VCaP (cell line): ENCODE results near the gene CCDC85B.

Source experiments
- H3K27ac ChIP-seq: fragments of 450-650 bp; 2 replicates; pipeline ENCODE4 v1.5.1; 2017
- TF ChIP-seq, protein P1 (sequence below): fragments of 450-650 bp; conservative IDR thresholded peaks from 2 replicates; pipeline ENCODE4 v1.5.1; 2017; ENCODE audit warnings: mild to moderate bottlenecking, moderate library complexity

Gene CCDC85B

DNA sequence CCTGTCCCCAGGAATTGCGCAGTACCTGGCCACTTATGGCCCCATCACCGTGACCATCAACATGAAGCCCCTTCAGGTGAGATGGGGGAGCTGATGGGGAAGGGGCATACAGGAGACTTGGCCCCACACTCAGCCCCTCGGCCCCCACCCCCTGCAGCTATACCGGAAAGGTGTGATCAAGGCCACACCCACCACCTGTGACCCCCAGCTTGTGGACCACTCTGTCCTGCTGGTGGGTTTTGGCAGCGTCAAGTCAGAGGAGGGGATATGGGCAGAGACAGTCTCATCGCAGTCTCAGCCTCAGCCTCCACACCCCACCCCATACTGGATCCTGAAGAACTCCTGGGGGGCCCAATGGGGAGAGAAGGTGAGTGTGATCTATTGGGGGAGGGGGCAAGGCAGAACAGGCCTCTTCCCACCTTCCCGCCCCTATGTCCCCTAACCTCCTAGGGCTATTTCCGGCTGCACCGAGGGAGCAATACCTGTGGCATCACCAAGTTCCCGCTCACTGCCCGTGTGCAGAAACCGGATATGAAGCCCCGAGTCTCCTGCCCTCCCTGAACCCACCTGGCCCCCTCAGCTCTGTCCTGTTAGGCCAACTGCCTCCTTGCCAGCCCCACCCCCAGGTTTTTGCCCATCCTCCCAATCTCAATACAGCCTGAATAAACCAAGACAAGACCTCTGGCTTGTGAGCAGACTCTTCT, 7.3 kb upstream of the CCDC85B start:
- H3K27ac ChIP-seq: no peak overlapping the region
- TF ChIP-seq, protein P1, sequence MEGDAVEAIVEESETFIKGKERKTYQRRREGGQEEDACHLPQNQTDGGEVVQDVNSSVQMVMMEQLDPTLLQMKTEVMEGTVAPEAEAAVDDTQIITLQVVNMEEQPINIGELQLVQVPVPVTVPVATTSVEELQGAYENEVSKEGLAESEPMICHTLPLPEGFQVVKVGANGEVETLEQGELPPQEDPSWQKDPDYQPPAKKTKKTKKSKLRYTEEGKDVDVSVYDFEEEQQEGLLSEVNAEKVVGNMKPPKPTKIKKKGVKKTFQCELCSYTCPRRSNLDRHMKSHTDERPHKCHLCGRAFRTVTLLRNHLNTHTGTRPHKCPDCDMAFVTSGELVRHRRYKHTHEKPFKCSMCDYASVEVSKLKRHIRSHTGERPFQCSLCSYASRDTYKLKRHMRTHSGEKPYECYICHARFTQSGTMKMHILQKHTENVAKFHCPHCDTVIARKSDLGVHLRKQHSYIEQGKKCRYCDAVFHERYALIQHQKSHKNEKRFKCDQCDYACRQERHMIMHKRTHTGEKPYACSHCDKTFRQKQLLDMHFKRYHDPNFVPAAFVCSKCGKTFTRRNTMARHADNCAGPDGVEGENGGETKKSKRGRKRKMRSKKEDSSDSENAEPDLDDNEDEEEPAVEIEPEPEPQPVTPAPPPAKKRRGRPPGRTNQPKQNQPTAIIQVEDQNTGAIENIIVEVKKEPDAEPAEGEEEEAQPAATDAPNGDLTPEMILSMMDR: no peak

DNA sequence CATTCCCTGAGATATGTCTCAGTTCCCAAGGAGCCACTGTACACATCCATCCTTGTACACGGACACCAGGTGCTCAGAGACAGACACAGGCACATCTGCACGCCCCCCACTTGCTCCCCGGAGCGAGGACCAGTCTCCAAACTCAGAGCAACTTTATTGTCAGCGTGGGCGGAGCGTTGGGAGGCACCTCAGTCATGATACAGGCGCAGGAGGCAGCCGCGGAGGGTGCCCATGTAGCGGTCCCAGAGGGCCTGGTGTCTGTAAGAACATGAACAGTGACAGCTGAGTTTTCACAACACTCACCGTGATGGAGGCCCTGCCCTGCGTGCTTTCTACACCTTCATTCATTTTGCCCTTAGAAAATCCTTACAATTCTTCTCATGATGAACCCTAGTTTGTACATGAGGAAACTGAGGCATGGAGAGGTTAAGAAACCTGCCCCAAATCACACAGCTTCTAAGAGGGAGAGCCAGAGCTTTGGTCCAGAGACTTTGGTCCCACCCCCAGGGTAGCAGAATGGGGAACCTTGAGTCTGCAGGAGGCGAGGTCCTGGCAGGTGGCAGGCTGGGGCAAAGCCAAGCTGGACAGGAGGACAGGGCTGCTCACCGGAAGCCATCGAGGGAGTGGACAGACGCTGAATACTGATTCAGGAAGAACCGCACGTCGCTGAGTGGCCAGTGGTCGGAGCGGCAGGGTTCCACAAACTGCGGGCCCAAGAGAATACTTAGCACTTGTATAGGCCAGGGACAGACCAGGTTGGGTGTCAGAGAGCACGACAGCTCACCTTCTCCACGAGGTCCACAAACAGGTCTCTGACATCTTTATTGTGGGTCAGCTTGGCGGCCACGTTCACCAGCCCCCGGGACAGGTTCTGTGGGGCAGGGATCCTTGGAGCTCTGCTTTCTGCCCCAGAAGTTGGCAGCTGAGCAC, 6.4 kb upstream of the CCDC85B start:
- TF ChIP-seq, protein P1: no peak
- H3K27ac ChIP-seq: peak overlapping the region; percentile 94

DNA sequence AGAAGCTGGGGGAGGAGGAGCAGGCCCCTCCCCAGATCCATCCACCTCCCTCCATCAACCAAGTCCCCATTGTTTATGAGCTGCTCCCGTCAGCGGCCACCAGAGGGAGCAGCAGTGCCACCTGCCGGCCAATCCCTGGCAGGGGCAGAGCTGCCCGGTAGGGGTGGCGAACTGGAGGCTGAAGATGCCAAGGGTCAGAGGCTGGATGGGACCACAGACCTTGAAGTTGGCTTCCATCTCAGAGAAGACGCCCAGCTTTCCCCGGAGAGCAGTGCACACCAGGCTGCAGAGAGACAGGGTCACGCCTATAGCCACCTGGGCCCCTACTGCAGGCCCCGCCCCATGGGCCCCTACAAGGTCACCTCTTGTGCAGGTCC, 5.8 kb upstream of the CCDC85B start:
- H3K27ac ChIP-seq: peak overlapping the region; percentile 94
- TF ChIP-seq, protein P1: peak; percentile 100

DNA sequence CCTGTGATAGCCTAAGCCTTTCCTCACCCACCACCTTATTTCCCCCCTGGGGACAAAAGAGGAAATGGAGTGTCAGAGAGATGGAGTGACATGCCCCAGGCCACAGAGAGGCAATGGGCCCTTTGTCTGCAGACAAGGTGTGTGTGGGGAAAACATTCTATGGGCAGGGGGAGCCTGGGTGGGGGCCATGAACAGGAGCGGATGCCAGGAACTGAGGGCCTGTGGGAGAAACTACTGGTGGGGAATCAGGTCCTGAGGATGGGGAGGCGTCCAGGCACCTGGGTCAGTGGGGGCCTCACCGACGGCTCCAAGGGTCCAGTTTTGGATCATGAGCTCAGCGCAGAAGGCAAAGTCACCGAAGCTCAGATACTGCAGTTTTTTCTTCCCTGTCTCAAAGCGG, 5.2 kb upstream of the CCDC85B start:
- peak overlapping the region; percentile 94; the same call in 1 of the 2 replicates for H3K27ac ChIP-seq
- TF ChIP-seq, protein P1: no peak

DNA sequence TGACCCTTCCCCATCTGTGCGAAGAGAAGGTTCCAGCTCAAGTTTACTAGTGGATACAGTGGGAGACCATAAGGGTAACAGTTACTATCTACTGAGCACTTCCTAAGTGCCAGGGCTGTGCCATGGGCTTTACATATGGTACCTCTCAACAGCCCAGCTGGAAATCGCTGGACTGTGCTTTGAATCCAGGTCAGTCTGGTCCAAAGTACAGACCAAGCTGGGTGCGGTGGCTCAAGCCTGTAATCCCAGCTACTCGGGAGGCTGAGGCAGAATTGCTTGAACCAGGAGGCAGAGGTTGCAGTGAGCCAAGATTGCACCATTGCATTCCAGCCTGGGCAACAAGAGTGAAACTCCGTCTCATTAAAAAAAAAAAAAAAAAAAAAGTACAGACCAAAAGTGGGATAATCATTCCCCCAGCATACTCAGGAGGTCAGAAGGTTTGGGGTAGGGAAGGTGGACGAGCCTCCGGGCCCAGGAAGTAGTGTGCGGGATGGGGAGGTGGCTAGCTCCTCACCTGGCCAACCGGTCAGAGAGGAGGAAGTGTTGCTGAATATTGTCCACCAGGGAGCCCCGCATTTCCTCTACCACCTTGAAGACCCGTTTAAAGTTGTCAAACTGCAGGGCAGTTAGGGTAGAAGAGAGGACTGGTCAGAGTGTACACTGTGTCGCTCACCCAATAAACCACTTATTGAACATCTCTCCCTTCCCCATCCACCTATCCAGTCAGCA, 4.5 kb upstream of the CCDC85B start:
- TF ChIP-seq, protein P1: no peak
- peak overlapping the region; percentile 94 for H3K27ac ChIP-seq

DNA sequence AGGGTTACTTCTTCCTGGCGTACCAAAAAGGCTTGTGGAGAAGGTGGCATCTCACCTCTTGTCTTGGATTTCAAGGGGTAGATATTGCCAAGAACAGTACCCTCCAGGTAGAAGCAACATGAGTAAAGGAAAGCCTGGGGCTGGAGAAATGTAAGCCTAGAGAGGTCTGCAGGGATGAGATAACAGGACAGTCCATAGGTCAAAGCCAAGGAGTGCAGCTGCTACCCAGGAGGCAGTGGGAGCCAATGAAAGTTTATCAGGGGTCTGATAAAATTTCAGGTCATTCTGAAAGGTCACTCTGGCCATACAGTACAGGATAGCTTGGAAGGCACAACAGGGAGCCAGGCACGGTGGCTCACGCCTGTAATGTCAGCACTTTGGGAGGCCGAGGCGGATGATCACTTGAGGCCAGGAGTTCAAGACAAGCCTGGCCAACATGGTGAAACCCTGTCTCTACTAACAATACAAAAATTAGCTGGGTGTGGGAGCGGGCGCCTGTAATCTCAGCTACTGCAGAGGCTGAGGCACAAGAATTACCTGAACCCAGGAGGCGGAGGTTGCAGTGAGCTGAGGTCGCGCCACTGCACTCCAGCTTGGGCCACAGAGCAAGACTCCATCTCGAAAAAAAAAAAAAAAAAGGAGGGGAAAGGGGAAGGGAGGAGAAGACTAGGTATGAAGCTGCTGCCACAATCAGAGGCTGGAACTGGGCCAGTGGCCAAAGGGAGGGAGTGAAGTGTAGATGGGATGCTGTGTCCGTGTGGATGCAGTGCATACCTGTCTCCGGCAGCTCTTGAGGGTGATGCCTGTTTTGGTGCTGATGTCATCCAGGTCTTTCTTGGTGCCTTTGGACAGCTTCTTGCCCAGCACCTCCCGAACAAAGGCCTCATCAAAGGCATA, 3.4 kb upstream of the CCDC85B start:
- H3K27ac ChIP-seq: peak overlapping the region; percentile 94
- TF ChIP-seq, protein P1: no peak
